HL-60/S4 treated with retinoic acid at 250 ng/mL for 4 days and 3 days (cell line): ENCODE data around the gene GPR141.

Source experiments
- in situ Hi-C: fragments of 300-500 bp; cut with MboI; formaldehyde crosslinking; loops from 2 replicates; pipeline ENCODE4 v1.7.0; 2022; ENCODE audit warnings: low sequenced_read_pairs

The GPR141 gene

DNA sequence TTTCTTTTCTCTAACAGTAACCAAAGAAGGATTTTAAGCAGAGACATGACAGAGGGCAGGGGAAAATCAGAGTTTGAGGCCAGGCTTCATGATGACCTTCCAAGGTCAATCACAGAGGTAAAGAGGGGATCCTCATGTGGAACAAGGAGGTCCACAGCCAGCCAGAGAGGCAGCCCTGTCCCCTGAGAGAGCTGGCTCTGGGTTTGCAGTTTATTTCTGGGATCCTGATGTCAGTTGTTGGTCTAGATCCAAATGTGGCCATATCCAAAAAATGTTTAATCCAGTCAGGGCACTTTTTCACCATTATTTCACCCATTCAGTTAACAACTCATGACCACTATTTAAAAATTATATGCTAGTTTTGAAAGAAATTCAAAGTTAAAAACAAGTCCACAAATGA lies 45.6 kb downstream of the GPR141 start:
- in situ Hi-C loops, result no loop called here

- in situ Hi-C loops, result no loop called here
These were observed 46.9 kb downstream of the GPR141 start for GRCh38 chr7:37730501-37730900.

- in situ Hi-C loops, result no loop called here
These were observed 48.7 kb downstream of the GPR141 start for GRCh38 chr7:37732253-37732652.

DNA sequence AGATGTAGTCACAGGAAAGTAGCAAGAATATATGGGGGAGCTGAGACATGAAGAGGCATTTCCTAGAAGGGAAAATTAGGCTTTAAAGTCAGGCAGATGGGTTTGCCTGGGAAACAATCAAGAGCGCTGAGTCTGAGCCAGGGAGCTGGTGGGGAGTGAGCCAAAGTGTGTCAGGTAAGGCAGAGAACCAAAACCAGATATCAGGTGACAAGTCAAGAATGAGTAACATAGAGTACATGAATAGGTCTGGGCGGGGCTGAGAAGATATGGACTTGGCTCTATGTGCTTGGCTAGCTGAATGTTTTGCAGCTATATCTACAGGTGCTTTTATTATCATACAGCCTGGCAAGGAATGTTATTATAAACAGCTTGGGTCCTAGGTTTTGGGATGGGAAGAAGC lies 49.3 kb downstream of the GPR141 start:
- in situ Hi-C loops, result no loop called here

GRCh38 chr7:37735196-37735595 lies 51.6 kb downstream of the GPR141 start:
- in situ Hi-C loops, result no loop called here

- in situ Hi-C loops, result no loop called here
These were observed 54.8 kb downstream of the GPR141 start for GRCh38 chr7:37738321-37738720.

- in situ Hi-C loops, result no loop called here
These were observed 56.8 kb downstream of the GPR141 start for GRCh38 chr7:37740398-37740797.

- in situ Hi-C loops, result no loop called here
These were observed 58.2 kb downstream of the GPR141 start for GRCh38 chr7:37741776-37742175.

GRCh38 chr7:37751096-37751495 lies 67.5 kb downstream of the GPR141 start:
- in situ Hi-C loops, result no loop called here

GRCh38 chr7:37753398-37754050 lies 70.0 kb downstream of the GPR141 start:
- in situ Hi-C loops, result no loop called here

DNA sequence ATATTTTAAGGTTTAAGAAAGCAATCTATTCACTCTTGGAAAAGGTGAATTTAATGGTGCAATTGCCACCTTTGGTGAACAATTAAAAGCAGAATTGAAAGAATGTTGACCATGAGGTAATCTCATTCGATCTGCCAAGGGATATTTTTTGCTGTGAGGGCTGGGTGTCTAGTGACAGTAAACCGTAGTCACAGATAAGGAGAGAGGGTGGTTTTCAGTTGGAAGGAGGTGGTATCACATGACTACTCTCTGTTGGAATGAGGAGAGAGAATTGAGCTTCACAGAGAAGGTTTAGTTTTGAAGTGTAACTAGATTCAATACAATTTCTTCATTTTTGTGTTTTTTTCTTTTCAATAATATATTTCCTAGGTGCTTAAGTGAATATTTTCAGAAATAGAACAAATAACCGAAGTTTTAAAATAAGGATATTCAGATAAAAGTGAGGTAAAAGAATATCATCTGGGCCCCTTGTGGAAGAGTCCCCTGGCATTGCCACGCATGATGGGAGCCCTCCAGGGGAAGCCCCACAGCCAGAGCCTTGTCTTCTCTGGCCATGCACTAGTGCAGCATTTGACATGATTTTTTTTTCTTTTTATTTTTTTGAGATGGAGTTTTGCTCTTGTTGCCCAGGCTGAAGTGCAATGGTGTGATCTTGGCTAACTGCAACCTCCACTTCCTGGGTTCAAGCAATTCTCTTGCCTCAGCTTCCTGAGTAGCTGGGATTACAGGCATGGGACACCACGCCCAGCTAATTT lies 73.4 kb downstream of the GPR141 start:
- in situ Hi-C loops, result no loop called here

- in situ Hi-C loops, result no loop called here
These were observed 74.0 kb downstream of the GPR141 start for GRCh38 chr7:37757563-37757962.

- in situ Hi-C loops, result no loop called here
These were observed 75.0 kb downstream of the GPR141 start for GRCh38 chr7:37758501-37759045.

GRCh38 chr7:37759526-37759925 lies 76.0 kb downstream of the GPR141 start:
- in situ Hi-C loops, result no loop called here

- in situ Hi-C loops, result no loop called here
These were observed 81.9 kb downstream of the GPR141 start for GRCh38 chr7:37765421-37765829.

- in situ Hi-C loops, result no loop called here
These were observed 82.4 kb downstream of the GPR141 start for GRCh38 chr7:37765872-37766525.

GRCh38 chr7:37768611-37769010 lies 85.0 kb downstream of the GPR141 start:
- in situ Hi-C loops, result no loop called here

DNA sequence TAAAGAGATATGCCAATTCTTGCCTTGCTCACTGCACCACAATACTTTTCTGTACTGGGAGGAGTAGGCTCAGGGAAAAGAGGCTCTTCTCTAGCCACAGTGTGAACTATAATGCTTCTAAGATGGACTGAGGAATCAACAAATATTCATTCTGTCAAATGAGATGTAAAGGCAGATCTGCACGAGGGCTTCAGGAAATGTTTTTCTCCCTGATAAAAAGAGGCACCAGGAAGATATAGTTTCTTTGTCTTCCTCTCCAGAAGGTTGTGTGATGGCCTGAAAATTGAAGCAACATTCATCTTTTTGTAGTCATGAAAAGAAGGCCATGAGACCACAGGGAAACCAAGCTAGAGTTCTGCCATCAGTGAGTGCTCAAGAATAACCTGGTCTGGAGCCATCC lies 85.7 kb downstream of the GPR141 start:
- in situ Hi-C loops, result no loop called here

DNA sequence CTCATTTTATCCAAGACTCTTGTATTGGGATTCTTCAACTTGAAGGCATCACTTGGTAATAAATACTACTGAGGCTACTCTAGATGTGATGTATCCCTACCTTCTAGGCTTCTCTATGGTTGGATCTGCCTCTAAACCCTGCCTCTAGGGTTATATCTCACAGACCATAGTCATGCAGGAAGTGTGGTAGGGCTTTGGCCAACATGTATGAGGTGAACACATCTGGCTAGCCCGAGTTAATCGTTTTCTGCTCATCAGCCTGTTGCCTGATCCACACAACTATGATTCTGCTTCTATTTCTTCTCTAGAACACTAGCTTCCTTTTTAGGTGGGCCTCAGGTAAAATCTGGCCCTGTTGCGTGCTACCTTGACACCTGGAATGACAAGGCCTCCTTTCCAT lies 86.2 kb downstream of the GPR141 start:
- in situ Hi-C loops, result no loop called here

DNA sequence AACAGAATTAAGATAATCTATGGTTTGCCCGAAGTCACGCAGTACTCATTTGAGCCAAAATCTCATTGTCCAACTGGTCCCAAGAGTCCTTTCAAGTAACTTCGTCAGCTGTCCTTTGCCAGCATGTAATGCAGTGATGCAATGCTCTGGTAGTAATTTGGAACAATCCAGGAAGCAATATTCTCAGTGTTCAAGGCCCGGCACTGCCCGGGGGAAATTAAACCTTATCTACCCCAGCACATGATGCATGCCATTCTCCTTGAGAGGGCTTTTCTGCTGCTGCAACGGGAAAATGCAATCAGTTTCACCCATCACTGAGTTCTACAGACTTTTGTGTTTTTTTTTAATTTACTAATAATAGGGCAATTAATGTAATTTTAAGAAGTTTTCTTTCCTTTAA lies 87.3 kb downstream of the GPR141 start:
- in situ Hi-C loops, result no loop called here

DNA sequence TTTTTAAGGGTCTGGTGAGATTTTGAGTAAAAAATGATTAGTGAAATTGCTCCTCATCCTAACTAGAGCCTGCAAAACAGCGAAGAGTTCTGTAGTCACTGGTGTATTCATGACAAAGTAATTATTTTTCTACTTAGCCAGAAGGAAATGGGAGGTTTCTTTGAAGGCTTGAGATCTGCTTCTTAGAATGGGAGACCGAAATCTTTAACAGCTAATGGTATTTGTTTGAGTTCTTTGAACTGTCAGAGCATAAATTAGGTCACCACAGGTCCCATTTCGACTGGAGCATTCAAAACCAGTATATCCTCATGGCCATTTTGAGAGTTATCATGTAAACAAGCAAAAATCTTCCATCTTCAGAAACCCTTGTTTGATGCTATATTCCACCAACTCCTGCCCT lies 87.8 kb downstream of the GPR141 start:
- in situ Hi-C loops, result no loop called here

DNA sequence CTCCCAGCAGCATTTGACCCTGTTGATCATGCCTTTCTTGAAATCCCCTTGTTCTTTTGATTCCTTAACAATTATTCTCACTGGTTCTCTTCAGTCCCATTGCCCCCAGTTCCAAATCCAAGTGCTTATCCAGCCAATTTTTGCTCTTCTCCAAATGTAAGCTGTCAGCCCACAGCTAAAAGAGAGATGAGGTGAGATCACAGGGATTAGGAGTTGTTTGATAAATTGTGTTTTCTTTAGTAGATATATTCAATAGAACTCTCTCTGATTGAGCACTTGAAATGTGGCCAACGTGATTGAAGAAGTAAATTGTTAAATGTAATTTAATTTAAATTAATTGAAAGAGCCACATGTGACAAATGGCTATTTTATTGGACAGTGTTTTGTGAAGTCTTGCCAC lies 88.2 kb downstream of the GPR141 start:
- in situ Hi-C loops, result no loop called here
